NCI-H2227 (cell line): Measurements from ENCODE around the gene TMEM164.
"Not testable (repeated sequence)": the region's sequence is repeated elsewhere in the genome, so short reads cannot be mapped to it uniquely, and the experiment has no call there.

ENCODE experiments used
- DNase-seq: peaks from one replicate; lab custom pipeline; 2025; ENCODE audit not compliant: unreplicated experiment; lab: John Stamatoyannopoulos, UW

Gene TMEM164

DNA sequence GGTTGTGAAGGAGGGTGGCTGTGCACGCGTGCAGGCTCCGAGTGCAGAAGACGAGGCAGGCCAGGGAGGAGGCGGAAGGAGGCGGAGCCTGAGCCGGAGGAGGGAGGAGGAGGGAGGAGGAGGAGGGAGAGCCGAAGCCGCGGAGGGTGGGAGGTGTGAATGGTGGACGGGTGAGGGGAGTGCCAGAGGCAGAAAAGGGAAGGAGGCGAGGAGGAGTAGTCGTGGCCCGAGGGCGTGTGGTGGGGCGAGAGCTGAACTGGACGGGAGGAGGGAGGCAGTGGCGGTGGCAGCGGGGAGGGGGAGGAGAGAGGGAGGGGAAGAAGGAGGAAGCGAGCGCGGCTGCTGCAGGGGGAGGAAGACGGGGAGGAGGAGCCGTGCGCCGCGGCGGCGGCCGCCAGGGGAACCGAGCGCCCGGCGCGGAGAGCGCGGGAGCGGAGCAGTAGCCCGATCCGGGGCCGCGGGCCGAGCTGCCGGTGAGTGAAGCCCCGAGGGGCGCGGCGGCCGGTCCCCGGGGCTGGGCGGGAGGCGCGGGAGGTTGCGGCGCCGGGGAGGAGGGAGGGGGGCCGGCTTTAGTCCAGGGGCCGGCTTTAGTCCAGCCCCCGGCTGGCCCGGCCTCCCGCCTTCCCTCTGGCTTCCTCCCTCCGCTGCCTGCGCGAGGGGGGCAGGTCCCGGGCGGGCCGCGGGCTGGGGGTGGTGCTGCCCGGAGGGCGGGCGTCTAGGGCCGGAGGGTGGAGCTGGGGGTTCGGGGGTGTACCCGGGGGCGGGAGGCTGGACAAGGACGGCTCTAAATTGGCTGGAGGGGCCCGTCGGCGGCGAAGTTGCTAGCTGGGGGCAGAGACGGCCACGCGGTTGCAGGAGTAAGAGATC is at the start of gene TMEM164:
Gene TMEM164 (plus strand): TSS at position 815 of the 867 bp plus-strand sequence. CDS start 661 bp downstream, outside the sequence.
- peak; percentile 90 for DNase-seq

DNA sequence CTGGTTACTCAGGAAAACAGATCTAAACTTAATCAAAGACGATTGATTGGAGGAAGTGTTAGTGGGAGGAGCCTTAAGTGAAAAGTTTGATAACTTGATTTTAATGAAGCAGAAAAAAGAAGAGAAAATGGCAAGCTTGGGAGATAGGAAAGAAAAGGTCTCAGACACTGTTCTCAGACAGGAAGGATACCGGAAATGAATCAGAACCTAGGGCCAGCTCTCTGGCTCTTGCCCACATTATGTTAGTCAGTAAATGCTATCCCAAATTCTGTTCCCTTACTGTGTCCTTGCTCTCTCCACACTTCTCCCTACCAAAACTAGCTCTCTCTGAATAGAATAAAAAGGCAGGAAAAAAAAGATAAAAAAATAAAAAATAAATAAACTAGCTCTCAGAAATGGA is 48.6 kb upstream of the TMEM164 start:
- no peak for DNase-seq

DNA sequence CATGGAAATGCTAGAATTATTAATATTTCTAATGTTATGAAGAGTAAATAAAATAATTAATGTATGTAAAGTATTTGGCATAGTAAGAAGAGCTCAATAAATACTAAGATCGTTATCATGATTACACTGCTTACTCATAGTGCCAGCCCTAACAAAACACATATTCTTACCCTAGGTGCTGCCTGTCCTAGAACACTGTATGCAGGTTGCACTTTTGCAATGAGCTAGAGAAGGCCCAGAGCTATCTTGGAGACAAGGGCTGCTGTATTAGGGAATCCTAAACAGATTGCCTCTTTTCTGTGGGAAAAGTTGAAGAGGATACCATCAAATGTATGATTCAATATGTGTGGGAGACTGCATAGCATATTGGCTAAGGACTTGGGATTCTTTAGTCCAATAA is 48.0 kb upstream of the TMEM164 start:
- no peak for DNase-seq

DNA sequence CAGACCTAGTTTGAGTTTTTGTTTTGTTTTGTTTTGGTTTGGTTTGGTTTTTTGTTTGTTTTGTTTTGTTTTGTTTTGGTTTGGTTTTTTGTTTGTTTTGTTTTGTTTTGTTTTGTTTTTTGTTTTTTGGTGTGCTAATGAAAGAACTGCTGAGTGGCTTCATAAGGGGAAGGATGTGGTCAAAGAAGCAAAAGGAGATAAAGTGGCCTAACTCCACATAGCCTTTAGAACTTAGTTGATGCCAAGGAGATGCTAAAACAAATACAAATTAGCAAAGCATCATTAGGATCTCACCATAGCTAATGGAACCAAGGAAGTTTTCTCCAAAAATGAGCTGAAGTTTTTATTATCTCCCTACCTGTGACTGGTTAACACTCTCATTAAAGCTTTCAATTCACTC is 44.6 kb upstream of the TMEM164 start:
- no peak for DNase-seq

DNA sequence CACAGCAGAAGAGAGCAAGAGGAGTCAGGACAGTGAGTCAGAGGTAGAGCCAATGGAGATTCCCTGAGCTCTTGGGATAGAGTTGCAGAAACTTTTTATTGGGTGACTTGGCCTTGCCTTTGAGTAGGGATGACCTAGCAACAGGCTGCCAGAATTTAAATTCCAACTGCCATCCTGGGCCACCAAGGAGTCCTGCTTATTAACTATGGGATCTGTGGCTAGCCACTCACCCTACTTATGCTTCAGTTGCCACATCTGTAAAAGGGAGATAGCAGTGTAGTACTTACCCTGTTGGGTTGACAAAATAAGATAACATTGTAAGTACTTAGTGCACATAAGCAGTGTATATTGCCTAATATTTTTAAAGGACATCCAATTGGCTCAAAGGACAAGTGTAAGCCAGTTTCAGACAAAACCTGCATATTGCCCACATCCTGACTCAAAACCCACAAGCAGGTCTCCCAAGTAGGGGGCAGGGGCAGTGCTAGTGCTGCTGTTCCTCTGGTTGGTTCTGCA is 43.5 kb upstream of the TMEM164 start:
- no peak for DNase-seq

DNA sequence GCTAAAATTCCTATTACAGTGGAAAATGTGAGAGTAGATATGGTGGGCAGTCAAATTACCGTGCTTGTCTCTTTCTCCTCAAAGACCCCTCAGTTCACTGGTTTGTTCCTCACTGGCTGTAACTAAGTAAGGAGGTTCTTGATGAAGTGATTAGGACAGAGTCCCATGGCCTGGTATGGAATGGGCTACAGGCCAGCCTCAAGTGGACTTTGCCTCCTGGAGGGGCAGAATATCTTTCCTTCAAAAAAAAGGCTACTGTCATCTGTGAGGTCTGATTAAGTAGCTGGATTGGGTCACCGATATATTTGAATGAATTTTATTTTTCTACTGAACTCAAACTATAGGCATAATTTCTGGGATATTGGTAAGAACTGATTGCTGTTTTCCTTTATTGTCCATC is 38.5 kb upstream of the TMEM164 start:
- DNase-seq: no peak

DNA sequence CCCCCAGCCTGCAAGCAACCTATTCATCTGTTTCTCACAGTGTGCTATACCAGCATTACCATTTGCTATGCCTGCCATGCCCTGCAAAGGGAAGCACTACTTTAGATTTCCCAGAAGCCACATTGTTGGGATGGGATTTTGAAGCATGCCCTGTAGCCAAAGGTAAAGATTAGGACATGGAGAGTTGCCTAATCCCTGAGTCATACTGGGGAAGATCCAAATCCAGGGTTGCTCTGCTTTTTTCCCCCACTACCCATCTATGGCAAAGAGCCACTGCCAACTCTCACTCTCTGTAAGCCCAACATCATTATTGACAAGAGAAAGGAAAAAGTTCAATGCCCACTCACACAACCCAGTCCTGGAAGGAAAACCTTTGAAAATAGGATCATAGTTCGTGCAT is 36.7 kb upstream of the TMEM164 start:
- no peak for DNase-seq

DNA sequence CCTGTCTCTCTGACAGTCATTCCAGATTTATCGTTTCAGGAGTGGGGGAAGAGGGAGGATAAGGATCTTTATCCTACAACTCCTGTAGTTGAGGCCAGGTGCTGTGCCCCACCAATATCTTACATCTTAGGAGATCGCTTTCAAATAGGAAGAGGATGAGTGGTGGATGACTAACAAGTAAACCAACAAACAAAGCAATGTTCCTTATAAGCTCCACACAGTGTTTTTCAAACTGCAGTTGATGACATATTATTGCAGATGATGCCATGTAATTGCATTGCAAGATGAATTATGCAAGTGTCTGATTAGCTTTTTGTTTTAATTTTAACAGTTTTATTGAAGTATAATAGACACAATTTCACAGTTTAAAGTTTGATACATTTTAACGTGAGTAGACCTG is 35.8 kb upstream of the TMEM164 start:
- DNase-seq: no peak

DNA sequence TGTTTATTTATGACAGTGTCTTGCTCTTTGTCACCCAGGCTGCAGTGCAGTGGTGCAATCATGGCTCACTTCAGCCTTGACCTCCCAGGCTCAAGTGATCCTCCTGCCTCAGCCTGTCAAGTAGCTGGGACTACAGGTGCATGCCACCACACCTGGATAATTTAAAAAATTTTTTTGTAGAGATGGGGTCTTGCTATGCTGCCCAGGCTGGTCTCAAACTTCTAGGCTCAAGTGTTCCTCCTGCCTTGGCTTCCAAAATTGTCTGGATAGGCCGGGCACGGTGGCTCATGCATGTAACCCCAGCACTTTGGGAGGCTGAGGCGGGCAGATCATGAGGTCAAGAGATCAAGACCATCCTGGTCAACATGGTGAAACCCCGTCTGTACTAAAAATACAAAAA is 32.1 kb upstream of the TMEM164 start:
- DNase-seq: not testable (repeated sequence)

DNA sequence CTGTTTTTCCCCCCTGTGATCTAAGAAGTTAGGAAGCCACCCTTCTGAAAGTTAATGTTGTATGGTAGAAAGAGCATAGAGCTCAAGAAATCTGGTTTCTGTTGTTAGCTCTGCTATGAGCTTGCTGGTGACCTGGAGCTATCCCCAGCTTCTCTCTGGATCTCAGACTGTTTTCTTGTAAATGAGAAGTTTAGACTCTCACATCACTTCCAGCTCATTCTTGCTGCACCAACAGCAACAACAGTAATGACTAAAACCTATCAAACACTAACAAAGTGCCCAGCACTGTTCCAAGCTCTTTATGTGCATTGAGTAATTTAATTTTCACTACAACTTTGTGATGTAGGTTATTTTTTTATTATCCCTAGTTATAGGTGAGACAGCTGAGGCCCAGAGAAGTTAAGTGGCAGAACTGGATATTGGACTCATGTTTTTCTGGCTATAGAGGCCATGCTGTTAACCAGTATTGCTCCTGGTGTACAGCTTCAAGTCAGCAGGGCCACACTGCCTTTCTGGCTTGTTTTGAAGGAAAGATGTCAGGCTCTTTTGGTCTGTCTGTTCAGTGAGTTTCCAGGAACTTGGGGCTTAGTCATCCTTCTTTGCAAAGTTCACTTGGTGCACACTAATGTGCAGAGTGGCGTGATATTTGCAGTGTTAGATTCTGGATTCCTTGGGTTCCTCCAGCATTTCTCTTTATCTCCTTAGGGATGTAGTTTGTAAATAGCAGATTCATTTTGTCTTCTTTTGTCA is 27.8 kb upstream of the TMEM164 start:
- DNase-seq: no peak

DNA sequence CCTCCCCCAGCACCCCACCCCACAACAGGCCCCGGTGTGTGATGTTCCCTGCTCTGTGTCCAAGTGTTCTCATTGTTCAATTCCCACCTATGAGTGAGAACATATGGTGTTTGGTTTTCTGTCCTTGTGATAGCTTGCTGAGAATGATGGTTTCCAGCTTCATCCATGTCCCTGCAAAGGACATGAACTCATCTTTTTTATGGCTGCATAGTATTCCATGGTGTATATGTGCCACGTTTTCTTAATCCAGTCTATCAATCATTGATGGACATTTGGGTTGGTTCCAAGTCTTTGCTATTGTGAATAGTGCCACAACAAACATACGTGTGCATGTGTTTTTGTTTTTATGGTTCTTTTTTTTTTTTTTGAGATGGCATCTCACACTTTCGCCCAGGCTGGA is 17.7 kb upstream of the TMEM164 start:
- DNase-seq: not testable (repeated sequence)

DNA sequence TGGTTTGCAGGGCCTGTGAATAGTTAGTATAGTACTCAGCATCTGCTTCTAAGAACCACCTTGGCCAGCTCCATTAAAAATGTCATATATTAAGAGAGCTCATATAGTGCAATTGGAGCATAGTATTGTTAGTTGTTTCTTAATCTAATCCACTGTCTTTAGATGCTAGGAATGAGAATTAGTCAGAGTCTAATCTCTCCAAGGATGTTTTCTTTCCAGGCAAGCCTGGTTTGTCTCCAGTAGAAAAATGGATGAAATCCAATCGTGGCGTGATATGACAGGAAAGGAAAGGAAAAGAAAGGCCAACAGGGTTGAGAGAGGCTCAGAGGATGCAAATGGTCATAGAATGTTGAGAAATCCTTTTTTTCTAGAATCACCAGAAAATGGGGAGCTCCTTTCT is 15.0 kb upstream of the TMEM164 start:
- DNase-seq: no peak

DNA sequence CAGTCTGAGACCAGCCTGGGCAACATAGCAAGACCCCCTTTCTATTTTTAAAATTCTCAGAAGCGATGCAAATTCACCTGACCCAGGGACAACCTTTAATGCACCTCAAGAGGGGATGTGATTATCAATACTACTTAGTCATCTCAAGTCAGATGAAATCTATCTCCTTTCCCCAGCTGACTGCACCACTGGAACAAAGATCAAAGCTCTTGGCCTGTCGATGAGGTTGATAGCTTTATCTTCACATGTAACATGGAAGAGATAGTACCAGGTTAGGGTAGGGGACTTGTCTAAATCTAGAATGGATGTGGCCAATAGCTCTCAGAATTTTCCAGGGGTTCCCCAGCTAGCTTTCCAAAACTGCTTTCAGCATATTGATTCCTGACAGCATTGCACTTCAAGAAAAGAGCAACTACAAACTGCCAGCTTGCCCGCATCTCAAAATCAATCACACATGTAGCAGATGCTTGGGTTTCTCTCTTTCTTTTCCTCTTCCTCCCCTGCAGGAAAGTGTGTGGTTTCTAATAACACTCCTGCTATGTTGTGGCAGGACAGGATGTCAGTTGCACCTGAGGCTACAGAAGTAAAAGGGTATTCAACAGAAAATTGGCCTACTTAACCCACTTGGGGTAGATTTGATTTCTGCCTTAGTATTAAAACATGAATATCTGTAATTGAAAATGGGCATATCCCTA is 12.2 kb upstream of the TMEM164 start:
- DNase-seq: no peak

DNA sequence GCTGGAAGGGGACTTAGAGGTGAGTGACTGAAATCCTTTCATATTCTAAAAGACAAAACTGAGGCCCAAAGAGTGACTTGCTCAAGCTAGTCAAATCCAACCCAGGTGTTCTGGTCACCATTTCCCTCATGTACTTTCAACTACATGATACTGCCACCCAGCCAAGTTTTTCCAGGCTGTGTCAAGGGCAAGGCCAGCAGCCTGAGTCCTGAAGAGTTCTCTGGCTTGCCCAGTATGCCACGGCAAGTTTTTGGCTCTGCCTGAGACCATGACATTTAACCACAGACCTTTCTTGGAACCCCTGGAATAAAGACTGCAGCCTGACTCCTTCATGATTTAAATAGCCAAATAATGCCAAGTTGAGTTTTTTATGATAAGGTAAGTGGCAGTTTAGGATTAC is 10.7 kb upstream of the TMEM164 start:
- DNase-seq: no peak

DNA sequence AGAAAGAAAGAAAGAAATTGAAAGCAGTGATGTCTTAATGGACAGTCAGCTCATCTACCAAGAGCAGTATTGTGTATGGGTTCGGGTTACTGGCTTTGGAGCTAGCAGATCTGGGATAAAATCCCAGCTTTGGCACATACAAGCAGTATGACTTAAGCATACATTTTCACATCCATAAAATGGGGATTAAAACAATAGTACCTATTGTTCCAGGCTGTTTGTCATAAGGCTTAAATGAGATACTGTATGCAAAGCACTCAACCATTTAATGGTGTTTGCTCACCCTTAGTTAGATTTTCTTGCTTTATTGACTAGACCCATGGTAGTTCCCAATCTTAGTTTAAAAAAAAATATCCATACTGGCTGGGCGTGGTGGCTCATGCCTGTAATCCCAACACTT is 7.8 kb upstream of the TMEM164 start:
- DNase-seq: no peak

DNA sequence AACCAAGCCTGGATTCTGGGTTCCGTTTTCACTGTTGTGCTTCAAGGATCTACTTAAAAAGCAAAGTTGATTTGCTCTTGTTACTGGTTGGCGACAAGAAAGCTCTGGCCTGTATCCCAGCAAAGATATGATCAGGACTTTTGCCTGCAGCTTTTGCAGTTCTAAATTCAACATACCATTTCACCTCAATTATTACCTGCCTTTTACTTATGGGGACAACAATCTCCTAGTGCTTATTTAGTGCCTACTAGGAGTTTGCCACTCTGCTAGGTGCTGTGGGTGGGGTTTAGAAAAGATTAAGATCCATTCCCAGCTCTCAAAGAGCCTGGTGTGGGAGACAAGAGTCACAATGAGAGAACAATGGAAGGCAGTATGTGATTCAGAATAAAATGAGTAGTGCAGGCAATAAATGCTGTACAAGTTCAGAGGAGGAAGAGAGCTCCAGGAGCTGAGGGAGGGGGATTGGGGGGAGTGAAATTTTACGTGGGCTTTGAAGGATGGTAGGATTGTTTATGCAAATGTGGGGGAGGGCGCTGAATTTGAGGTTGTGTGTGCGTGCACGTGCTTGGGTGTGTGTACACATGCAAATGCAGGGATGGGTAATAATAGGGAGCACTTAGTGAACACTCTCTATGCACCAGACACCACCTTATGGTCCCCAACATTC is 5.0 kb upstream of the TMEM164 start:
- DNase-seq: no peak

DNA sequence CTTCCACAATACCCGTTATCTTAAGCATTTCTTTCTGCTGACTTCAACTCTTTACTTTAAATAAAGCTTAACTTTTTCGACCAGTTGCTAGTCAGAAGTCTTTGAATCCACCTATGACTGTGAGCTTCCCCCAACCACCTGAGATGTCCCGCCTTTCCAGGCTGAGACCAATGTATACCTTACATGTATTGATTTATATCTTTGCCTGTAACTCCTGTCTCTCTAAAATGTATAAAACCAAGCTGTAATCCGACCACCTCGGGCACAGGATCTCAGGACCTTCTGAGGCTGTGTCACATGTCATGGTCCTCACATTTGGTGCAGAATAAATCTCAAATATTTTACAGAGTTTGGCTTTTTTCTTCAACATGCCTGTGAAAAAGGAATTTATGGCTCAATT is 2.9 kb upstream of the TMEM164 start:
- DNase-seq: no peak

DNA sequence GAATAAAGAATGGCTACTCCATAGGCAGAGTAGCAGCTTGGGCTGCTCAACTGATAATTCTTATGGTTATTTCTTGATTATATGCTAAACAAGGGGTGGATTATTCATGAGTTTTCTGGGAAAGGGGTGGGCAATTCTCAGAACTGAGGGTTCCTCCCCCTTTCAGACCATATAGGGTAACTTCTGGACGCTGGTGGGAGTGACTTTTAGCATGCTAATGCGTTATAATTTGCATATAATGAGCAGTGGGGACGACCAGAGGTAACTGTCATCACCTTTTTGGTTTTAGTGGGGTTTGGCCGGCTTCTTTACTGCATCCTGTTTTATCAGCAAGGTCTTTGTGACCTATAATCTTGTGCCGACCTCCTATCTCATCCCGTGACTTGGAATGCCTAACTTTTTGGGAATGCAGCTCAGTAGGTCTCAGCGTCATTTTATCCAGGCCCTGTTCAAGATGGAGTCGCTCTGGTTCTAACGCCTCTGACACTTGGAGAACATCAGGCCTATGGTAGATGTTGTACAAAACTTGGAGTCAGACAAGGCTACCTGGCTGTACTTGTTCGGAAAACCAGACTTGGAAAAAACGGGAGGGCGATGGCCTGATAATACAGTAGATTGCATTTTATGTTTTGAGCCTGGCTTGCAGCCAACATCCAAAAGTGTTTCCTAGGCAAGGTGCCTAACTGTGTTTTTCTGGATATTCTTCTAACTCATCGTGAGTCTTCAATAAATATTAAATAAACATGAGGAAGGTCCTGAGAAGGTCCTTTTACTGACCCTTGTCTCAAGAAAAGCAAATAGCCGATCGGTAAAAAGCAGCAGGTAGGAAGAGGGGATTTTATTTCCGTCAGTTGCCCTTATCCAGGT is 1.8 kb upstream of the TMEM164 start:
- no peak for DNase-seq

DNA sequence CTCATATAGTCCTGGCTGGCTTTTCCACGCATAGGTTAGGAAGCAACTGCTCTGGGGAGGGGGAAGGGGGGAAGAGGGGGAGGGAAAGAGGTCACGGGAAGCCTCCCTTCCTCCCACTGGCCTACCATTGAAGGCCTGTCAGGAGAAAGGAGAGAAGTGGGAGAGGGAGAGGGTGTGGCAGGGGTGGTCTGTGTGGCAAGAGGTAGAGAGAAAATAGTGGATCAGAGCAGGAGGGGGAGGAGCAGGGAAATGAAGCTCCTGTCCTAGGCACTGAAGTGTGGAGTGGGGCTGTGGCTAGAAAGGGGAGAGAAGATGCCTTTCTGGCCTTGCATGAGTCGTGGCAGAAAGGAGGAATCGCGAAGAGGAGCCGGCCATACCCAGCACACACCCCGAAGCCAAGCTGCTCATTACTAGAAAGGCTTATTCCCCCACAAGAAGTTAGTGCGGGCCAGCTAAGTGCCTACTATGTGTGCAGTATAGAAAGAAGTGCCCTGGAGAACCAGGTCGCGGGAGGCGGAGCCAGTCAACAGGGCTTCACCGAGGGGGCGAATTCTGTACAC is 1.1 kb upstream of the TMEM164 start:
- DNase-seq: no peak
